GM12878 (cell line): Measurements from ENCODE around the gene ADGRD1. TPM values are rescaled to one million over a fixed set of nuclear protein-coding genes. Genes with fewer than 3 reads are reported as not detected.

Source experiments
- ATAC-seq: fragments of 200-7000 bp; cut with Tn5 transposase; 3 replicates; pipeline ENCODE4 v1.9.1; 2020; ENCODE audit warnings: mild to moderate bottlenecking, moderate library complexity
- BruUV-seq: library from RNA; stranded (reverse); fragments of 400-500 nt; replicated peaks from 2 replicates; lab custom pipeline; 2021; lab: Mats Ljungman, UMichigan
- CTCF ChIA-PET: fragments of 300-600 bp; sonication (Branson Sonifier 250); formaldehyde crosslinking; extraction: SDS; loops from one replicate; lab custom pipeline; 2021; ENCODE audit warnings: inconsistent platforms; lab: Yijun Ruan, JAX
- POLR2A ChIA-PET: fragments of 350-600 bp; formaldehyde crosslinking; extraction: SDS; loops from one replicate; lab custom pipeline; 2021; ENCODE audit warnings: inconsistent platforms; lab: Charles Lee
- RAD21 ChIA-PET: fragments of 300-600 bp; sonication (Branson Sonifier 250); formaldehyde crosslinking; loops from one replicate; lab custom pipeline; 2023; ENCODE audit warnings: antibody characterized with exemption; ENCODE audit not compliant: unreplicated experiment; lab: Charles Lee
- SMC1A ChIA-PET: fragments of 300-600 bp; sonication (Branson Sonifier 250); formaldehyde crosslinking; loops from one replicate; lab custom pipeline; 2023; ENCODE audit not compliant: unreplicated experiment, uncharacterized antibody; lab: Charles Lee
- DNase-seq: peaks from one replicate; pipeline ENCODE4 v3.0.0-alpha.2; 2011; ENCODE audit warnings: low read depth, low spot score
- FAIRE-seq: peaks from 3 replicates; lab custom pipeline; 2011; peaks lifted over from hg19 to GRCh38; lab: Jason Lieb, UNC
- H2AFZ ChIP-seq: 2 replicates; pipeline ENCODE4 v1.6.0; 2011; ENCODE audit warnings: low read depth, low read length, control low read depth; ENCODE audit not compliant: control insufficient read depth
- H3K27ac ChIP-seq: 2 replicates; pipeline ENCODE4 v1.5.1; 2011; ENCODE audit warnings: control low read depth; ENCODE audit not compliant: control insufficient read depth, insufficient read depth
- H3K27me3 ChIP-seq, 2 experiments: replicated peaks in 1 of 2; 2 replicates each; pipeline versions ENCODE4 v1.6.0 to v1.6.1; 2011; ENCODE audit warnings: low read length in 1 of 2; ENCODE audit not compliant: control insufficient read depth in 2 of 2, insufficient read depth in 2 of 2
- H3K36me3 ChIP-seq, 2 experiments: 2 replicates each; pipeline ENCODE4 v1.5.1; 2011; ENCODE audit warnings: low read length in 1 of 2; ENCODE audit not compliant: control insufficient read depth in 2 of 2, insufficient read depth in 2 of 2
- H3K4me1 ChIP-seq: 2 replicates; pipeline ENCODE4 v1.6.1; 2011; ENCODE audit warnings: mild to moderate bottlenecking, low read length, moderate library complexity, mixed read lengths; ENCODE audit not compliant: control insufficient read depth, insufficient read depth
- H3K4me2 ChIP-seq: 2 replicates; pipeline ENCODE4 v1.6.0; 2011; ENCODE audit warnings: control low read depth; ENCODE audit not compliant: control insufficient read depth, insufficient read depth
- H3K4me3 ChIP-seq: fragments of 200-600 bp; sonication (generic); 2 replicates; pipeline ENCODE4 v1.5.1; 2016
- H3K79me2 ChIP-seq: 2 replicates; pipeline ENCODE4 v1.6.0; 2011; ENCODE audit warnings: low read length; ENCODE audit not compliant: control insufficient read depth, insufficient read depth
- H3K9ac ChIP-seq: 2 replicates; pipeline ENCODE4 v1.8.0; 2011; ENCODE audit warnings: low read length, control low read depth, mixed read lengths; ENCODE audit not compliant: control insufficient read depth, insufficient read depth
- H3K9me3 ChIP-seq: replicated peaks from 3 replicates; pipeline ENCODE4 v1.5.1; 2011; ENCODE audit warnings: mild to moderate bottlenecking, low read length; ENCODE audit not compliant: control insufficient read depth, insufficient read depth
- H4K20me1 ChIP-seq: 2 replicates; pipeline ENCODE4 v1.6.0; 2011; ENCODE audit not compliant: control insufficient read depth, insufficient read depth
- BRCA1 ChIP-seq: IDR thresholded peaks from 2 replicates; pipeline ENCODE4 v1.6.1; 2011; ENCODE audit warnings: low read depth, low read length, improper control_type of control experiment
- HCFC1 ChIP-seq: fragments of 150-350 bp; IDR thresholded peaks from 2 replicates; pipeline ENCODE4 v1.6.1; 2014; ENCODE audit warnings: low read length
- HDAC2 ChIP-seq: fragments of 200-600 bp; sonication (generic); IDR thresholded peaks from 2 replicates; pipeline ENCODE4 v1.6.1; 2017
- MTA3 ChIP-seq: IDR thresholded peaks from 2 replicates; pipeline ENCODE4 v1.6.1; 2012; ENCODE audit warnings: low read length, inconsistent platforms, borderline replicate concordance
- MYC ChIP-seq: IDR thresholded peaks from 2 replicates; pipeline ENCODE4 v1.6.1; 2011; ENCODE audit warnings: mild to moderate bottlenecking, low read length, moderate library complexity, inconsistent platforms; ENCODE audit not compliant: insufficient read depth, insufficient replicate concordance, insufficient read length, severe bottlenecking
- NFXL1 ChIP-seq: fragments of 450-650 bp; IDR thresholded peaks from 2 replicates; pipeline ENCODE4 v1.6.1; 2017; ENCODE audit warnings: antibody characterized with exemption, mild to moderate bottlenecking, borderline replicate concordance
- RBBP5 ChIP-seq: fragments of 200-600 bp; sonication (generic); conservative IDR thresholded peaks from 2 replicates; pipeline ENCODE4 v1.6.1; 2016
- RELA ChIP-seq: fragments of 450-650 bp; IDR thresholded peaks from 2 replicates; pipeline ENCODE4 v1.8.0; 2014; ENCODE audit warnings: borderline replicate concordance; ENCODE audit not compliant: partially characterized antibody
- RUNX3 ChIP-seq: IDR thresholded peaks from 2 replicates; pipeline ENCODE4 v1.6.1; 2012; ENCODE audit warnings: low read length, inconsistent platforms
- SMARCA5 ChIP-seq: fragments of 450-650 bp; IDR thresholded peaks from 2 replicates; pipeline ENCODE4 v1.6.1; 2017; ENCODE audit warnings: mild to moderate bottlenecking
- STAT1 ChIP-seq: fragments of 450-650 bp; conservative IDR thresholded peaks from 2 replicates; pipeline ENCODE4 v1.6.1; 2014; ENCODE audit warnings: antibody characterized with exemption, mild to moderate bottlenecking
- SUZ12 ChIP-seq: fragments of 200-600 bp; sonication (generic); IDR thresholded peaks from one replicate; pipeline ENCODE4 v1.6.1; 2018; ENCODE audit warnings: antibody characterized with exemption, mild to moderate bottlenecking; ENCODE audit not compliant: unreplicated experiment
- ZNF274 ChIP-seq: IDR thresholded peaks from one replicate; pipeline ENCODE4 v1.8.0; 2011; ENCODE audit not compliant: insufficient read length, insufficient read depth
- ZNF384 ChIP-seq: IDR thresholded peaks from 2 replicates; pipeline ENCODE4 v1.6.1; 2012; ENCODE audit warnings: low read depth, mild to moderate bottlenecking, low read length, improper control_type of control experiment, borderline replicate concordance
- ZNF687 ChIP-seq: fragments of 450-650 bp; IDR thresholded peaks from 2 replicates; pipeline ENCODE4 v1.6.1; 2017; ENCODE audit warnings: mild to moderate bottlenecking, moderate library complexity
- whole genome bisulfite sequencing: methylation state at CpG from one replicate; pipeline ENCODE4 v1.1.6; 2016; ENCODE audit warnings: low lambda C conversion rate; ENCODE audit not compliant: insufficient replicate concordance, insufficient coverage; ENCODE audit errors: missing lambda C conversion rate; 5-methylcytosine and 5-hydroxymethylcytosine counted together
- in situ Hi-C: fragments of 300-500 bp; cut with MboI; formaldehyde crosslinking; loops from 9 replicates; pipeline ENCODE4 v1.14.3; 2018; ENCODE audit warnings: mixed read lengths
- intact Hi-C: fragments of 100-400 bp; cut with micrococcal nuclease; formaldehyde crosslinking; loops from one replicate; pipeline ENCODE4 v1.14.2; 2022; ENCODE audit not compliant: unreplicated experiment
- polyA plus RNA-seq, 11 experiments: library from polyadenylated mRNA; depleted of rRNA in 4 of 11; unstranded in 6 of 11; stranded (reverse) in 5 of 11; fragments of >200 nt; fragmentation: Nextera tagmentation in 4 of 11; fragmentation: Illumina TruSeq in 1 of 11; extraction: Ambion mirVana in 4 of 11; extraction: Trizol in 1 of 11; gene quantifications; 1 replicate in 1 of 11; 2 replicates in 10 of 11; pipeline versions ENCODE4 v1.2.1 to v1.2.3, GENCODE V29; 2011 to 2016; ENCODE audit warnings: inconsistent platforms in 2 of 11, missing spikeins in 2 of 11, low read depth in 1 of 11
- total RNA-seq, 4 experiments: library from RNA; depleted of rRNA in 3 of 4; stranded (reverse); fragments of >200 nt in 3 of 4; fragmentation: Illumina TruSeq in 1 of 4; extraction: Trizol in 1 of 4; gene quantifications; 2 replicates each; pipeline versions ENCODE4 v1.2.1 to v1.2.3, GENCODE V29; 2013 to 2021
- TF ChIP-seq, protein P1 (sequence below), 3 experiments: IDR thresholded peaks in 2 of 3; conservative IDR thresholded peaks in 1 of 3; 2 replicates each; pipeline ENCODE4 v1.5.1; 2011; ENCODE audit warnings: low read depth in 3 of 3, low read length in 3 of 3, mild to moderate bottlenecking in 3 of 3, control low read depth in 2 of 3, moderate library complexity in 2 of 3, inconsistent platforms in 1 of 3, mixed read lengths in 1 of 3; ENCODE audit not compliant: control insufficient read depth in 2 of 3, insufficient read depth in 1 of 3; ENCODE audit errors: extremely low read depth in 1 of 3

The ADGRD1 gene
- total and polyA plus RNA-seq, 10 of the 15 experiments (the other 5 are each of a cell fraction or from before 2014, with no cell fraction given) = 0.15 to 12.7 (median 1.2) TPM

DNA sequence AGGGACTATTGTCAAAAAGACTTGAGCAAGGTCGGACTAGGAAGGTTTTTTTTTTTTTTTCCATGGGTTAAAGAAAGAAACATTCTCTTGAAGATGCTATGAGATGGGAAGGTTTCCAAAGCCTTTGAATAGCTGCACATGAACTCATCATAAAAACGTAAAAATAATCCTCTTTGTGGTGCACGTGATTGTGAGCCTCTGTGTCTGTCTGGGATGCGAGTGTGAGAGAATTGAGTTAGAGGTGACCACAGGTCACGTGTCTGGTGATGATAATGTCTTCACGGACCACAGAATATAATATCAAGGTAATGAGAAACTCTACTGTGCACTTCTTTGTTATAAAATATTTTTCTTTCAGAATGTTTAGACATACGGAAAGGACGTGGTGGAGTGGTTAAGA lies 24.3 kb upstream of the ADGRD1 start:
- ATAC-seq = no peak
- intact Hi-C loops = no loop called here
- H3K9me3 ChIP-seq = no peaks in the 10 kb centered on the region
- H3K4me1 ChIP-seq = no peaks in the 10 kb centered on the region
- H2AFZ ChIP-seq = no peak overlapping the region
- no peak for DNase-seq
- H3K79me2 ChIP-seq = no peaks in the 10 kb centered on the region
- H3K36me3 ChIP-seq = no peaks in the 10 kb centered on the region
- H3K4me2 ChIP-seq = no peak overlapping the region
- CTCF ChIA-PET = no interaction called here
- H4K20me1 ChIP-seq = no peaks in the 10 kb centered on the region
- no TSS peak for BruUV-seq
- H3K9ac ChIP-seq = no peak overlapping the region
- in situ Hi-C loops = no loop called here
- SMC1A ChIA-PET = no interaction called here
- 39% methylated on average over 8 of the region's 8 CpGs for WGBS
- peaks cover 0 to 1% of the 10 kb centered on the region in 2 experiments; a peak in 2 of 4 replicates for H3K27me3 ChIP-seq
- FAIRE-seq = no peak
- H3K27ac ChIP-seq = no peak overlapping the region
- POLR2A ChIA-PET = no interaction called here
- TF ChIP-seq BRCA1 = no peak
- TF ChIP-seq RELA = no peak
- no peak for TF ChIP-seq ZNF384
- TF ChIP-seq STAT1 = no peak
- TF ChIP-seq MYC = no peak
- no peak for TF ChIP-seq HDAC2
- no peak for TF ChIP-seq NFXL1
- TF ChIP-seq RUNX3 = no peak
- TF ChIP-seq SMARCA5 = no peak
- TF ChIP-seq, protein P1, sequence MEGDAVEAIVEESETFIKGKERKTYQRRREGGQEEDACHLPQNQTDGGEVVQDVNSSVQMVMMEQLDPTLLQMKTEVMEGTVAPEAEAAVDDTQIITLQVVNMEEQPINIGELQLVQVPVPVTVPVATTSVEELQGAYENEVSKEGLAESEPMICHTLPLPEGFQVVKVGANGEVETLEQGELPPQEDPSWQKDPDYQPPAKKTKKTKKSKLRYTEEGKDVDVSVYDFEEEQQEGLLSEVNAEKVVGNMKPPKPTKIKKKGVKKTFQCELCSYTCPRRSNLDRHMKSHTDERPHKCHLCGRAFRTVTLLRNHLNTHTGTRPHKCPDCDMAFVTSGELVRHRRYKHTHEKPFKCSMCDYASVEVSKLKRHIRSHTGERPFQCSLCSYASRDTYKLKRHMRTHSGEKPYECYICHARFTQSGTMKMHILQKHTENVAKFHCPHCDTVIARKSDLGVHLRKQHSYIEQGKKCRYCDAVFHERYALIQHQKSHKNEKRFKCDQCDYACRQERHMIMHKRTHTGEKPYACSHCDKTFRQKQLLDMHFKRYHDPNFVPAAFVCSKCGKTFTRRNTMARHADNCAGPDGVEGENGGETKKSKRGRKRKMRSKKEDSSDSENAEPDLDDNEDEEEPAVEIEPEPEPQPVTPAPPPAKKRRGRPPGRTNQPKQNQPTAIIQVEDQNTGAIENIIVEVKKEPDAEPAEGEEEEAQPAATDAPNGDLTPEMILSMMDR (IDR thresholded peaks at IDR 0.05 in 2 of 3, conservative IDR thresholded peaks at IDR 0.05 in 1 of 3; ENCODE audit: control insufficient read depth in 2 of 3, extremely low read depth in 1 of 3, insufficient read depth in 1 of 3, low read depth in 3 of 3, low read length in 3 of 3) = no peak
- no peak for TF ChIP-seq MTA3
- TF ChIP-seq HCFC1 = no peak
- TF ChIP-seq ZNF274 = no peak
- no peak for TF ChIP-seq RBBP5
- TF ChIP-seq ZNF687 = no peak
- TF ChIP-seq SUZ12 = no peak
- H3K4me3 ChIP-seq = no peak overlapping the region
- RAD21 ChIA-PET = interaction anchor here (0.6 kb wide), 1 partner anchor 952 kb away, joined by 3 read pairs; no protein-coding TSS in a partner anchor
